HEK293 (cell line): ENCODE measurements around the gene DNAJB8.

ENCODE experiments used
- YY1 ChIP-seq: fragments of 450-650 bp; formaldehyde crosslinking; IDR thresholded peaks from 2 replicates; pipeline ENCODE4 v1.5.1; 2018; ENCODE audit warnings: missing biosample characterization, missing genetic modification characterization
- ZBTB8A ChIP-seq: fragments of 450-650 bp; formaldehyde crosslinking; IDR thresholded peaks from 2 replicates; pipeline ENCODE4 v1.5.1; 2016; ENCODE audit warnings: missing biosample characterization, missing genetic modification characterization
- ZNF175 ChIP-seq: fragments of 450-650 bp; formaldehyde crosslinking; IDR thresholded peaks from 2 replicates; pipeline ENCODE4 v1.5.1; 2016; ENCODE audit warnings: missing biosample characterization, missing genetic modification characterization
- TF ChIP-seq, protein P1 (sequence below): fragments of 450-650 bp; formaldehyde crosslinking; IDR thresholded peaks from 2 replicates; pipeline ENCODE4 v1.5.1; 2016; ENCODE audit warnings: missing biosample characterization, missing genetic modification characterization
- TF ChIP-seq, protein P2 (sequence below): fragments of 450-650 bp; formaldehyde crosslinking; IDR thresholded peaks from 2 replicates; pipeline ENCODE4 v1.5.1; 2016; ENCODE audit warnings: missing biosample characterization, missing genetic modification characterization

- TF ChIP-seq ZNF175 (tag by site-specific recombination) (no peak), ZBTB8A (tag by site-specific recombination) (no peak), YY1 (tag by site-specific recombination) (no peak)
- TF ChIP-seq, protein P1, sequence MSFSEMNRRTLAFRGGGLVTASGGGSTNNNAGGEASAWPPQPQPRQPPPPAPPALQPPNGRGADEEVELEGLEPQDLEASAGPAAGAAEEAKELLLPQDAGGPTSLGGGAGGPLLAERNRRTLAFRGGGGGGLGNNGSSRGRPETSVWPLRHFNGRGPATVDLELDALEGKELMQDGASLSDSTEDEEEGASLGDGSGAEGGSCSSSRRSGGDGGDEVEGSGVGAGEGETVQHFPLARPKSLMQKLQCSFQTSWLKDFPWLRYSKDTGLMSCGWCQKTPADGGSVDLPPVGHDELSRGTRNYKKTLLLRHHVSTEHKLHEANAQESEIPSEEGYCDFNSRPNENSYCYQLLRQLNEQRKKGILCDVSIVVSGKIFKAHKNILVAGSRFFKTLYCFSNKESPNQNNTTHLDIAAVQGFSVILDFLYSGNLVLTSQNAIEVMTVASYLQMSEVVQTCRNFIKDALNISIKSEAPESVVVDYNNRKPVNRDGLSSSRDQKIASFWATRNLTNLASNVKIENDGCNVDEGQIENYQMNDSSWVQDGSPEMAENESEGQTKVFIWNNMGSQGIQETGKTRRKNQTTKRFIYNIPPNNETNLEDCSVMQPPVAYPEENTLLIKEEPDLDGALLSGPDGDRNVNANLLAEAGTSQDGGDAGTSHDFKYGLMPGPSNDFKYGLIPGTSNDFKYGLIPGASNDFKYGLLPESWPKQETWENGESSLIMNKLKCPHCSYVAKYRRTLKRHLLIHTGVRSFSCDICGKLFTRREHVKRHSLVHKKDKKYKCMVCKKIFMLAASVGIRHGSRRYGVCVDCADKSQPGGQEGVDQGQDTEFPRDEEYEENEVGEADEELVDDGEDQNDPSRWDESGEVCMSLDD = no peak
- TF ChIP-seq, protein P2, sequence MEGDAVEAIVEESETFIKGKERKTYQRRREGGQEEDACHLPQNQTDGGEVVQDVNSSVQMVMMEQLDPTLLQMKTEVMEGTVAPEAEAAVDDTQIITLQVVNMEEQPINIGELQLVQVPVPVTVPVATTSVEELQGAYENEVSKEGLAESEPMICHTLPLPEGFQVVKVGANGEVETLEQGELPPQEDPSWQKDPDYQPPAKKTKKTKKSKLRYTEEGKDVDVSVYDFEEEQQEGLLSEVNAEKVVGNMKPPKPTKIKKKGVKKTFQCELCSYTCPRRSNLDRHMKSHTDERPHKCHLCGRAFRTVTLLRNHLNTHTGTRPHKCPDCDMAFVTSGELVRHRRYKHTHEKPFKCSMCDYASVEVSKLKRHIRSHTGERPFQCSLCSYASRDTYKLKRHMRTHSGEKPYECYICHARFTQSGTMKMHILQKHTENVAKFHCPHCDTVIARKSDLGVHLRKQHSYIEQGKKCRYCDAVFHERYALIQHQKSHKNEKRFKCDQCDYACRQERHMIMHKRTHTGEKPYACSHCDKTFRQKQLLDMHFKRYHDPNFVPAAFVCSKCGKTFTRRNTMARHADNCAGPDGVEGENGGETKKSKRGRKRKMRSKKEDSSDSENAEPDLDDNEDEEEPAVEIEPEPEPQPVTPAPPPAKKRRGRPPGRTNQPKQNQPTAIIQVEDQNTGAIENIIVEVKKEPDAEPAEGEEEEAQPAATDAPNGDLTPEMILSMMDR = no peak
These were observed 53.1 kb downstream of the DNAJB8 start for GRCh38 chr3:128413413-128414205.
